Activated CD8-positive, alpha-beta memory T cell treated with anti-CD3 and anti-CD28 coated beads, Interleukin-2, amount 10 ng/mL, durations not matched to agents 7 days and 5 days (primary cell): ENCODE results near the gene CCL25. TPM values are rescaled to one million over a fixed set of nuclear protein-coding genes. Genes with fewer than 3 reads are reported as not detected.
"Not testable (repeated sequence)": the region's sequence is repeated elsewhere in the genome, so short reads cannot be mapped to it uniquely, and the experiment has no call there.

Experiments
- ATAC-seq: fragments of 150-1000 bp; cut with Tn5 transposase; one replicate; pipeline ENCODE4 v1.10.0; 2021; ENCODE audit warnings: moderate library complexity
- CTCF ChIA-PET: fragments of 350-600 bp; sonication (Branson Sonifier 250); formaldehyde crosslinking; loops from one replicate; lab custom pipeline; 2021; ENCODE audit warnings: antibody characterized with exemption; lab: Charles Lee
- DNase-seq: peaks from one replicate; pipeline ENCODE4 v3.0.0-alpha.2; 2020
- H3K27ac Mint-ChIP-seq: one replicate; pipeline ENCODE4 v1.8.0; 2021; ENCODE audit warnings: mild to moderate bottlenecking, mixed read lengths
- H3K27me3 Mint-ChIP-seq: one replicate; pipeline ENCODE4 v1.8.0; 2021; ENCODE audit warnings: mixed read lengths
- H3K36me3 Mint-ChIP-seq: one replicate; pipeline ENCODE4 v1.8.0; 2021; ENCODE audit warnings: mild to moderate bottlenecking, mixed read lengths
- H3K4me1 Mint-ChIP-seq: one replicate; pipeline ENCODE4 v1.8.0; 2021; ENCODE audit warnings: mixed read lengths
- H3K4me3 Mint-ChIP-seq: one replicate; pipeline ENCODE4 v1.8.0; 2021; ENCODE audit warnings: mild to moderate bottlenecking, moderate library complexity, mixed read lengths
- H3K9me3 Mint-ChIP-seq: one replicate; pipeline ENCODE4 v1.8.0; 2022; ENCODE audit warnings: low read depth, mixed read lengths
- total RNA-seq, 2 experiments: library from RNA; stranded (reverse); gene quantifications; one replicate each; pipeline ENCODE4 v1.2.3, GENCODE V29; 2021

Gene CCL25
- total RNA-seq, 2 experiments from 2014 or later = not detected

- ATAC-seq, H3K9me3 Mint-ChIP-seq, H3K4me3 Mint-ChIP-seq, H3K36me3 Mint-ChIP-seq, H3K27ac Mint-ChIP-seq, DNase-seq, CTCF ChIA-PET, H3K4me1 Mint-ChIP-seq: not testable (repeated sequence)
- peaks cover 15% of the 10 kb centered on the region for H3K27me3 Mint-ChIP-seq
Observed at GRCh38 chr19:8033287-8034177, 19.0 kb upstream of the CCL25 start.

- Mint-ChIP-seq H3K36me3 (no peaks in the 10 kb centered on the region), H3K9me3 (no peaks in the 10 kb centered on the region), H3K4me3 (no peak overlapping the region), H3K27ac (no peak overlapping the region), H3K27me3 (peaks cover 17% of the 10 kb centered on the region), H3K4me1 (no peaks in the 10 kb centered on the region)
- ATAC-seq = no peak
- CTCF ChIA-PET = no interaction called here
- no peak for DNase-seq
Observed at GRCh38 chr19:8034178-8034525, 18.4 kb upstream of the CCL25 start.

GRCh38 chr19:8036434-8037099 lies 16.0 kb upstream of the CCL25 start:
- no peaks in the 10 kb centered on the region for H3K9me3 Mint-ChIP-seq

GRCh38 chr19:8038815-8039214 lies 13.7 kb upstream of the CCL25 start:
- no peak for DNase-seq
- no peaks in the 10 kb centered on the region for H3K4me1 Mint-ChIP-seq
- no peaks in the 10 kb centered on the region for H3K9me3 Mint-ChIP-seq

More at GRCh38 chr19:8036434-8037099, 16.0 kb upstream of the CCL25 start:
- H3K36me3 Mint-ChIP-seq = no peaks in the 10 kb centered on the region
- CTCF ChIA-PET = no interaction called here
- no peak for DNase-seq
- H3K4me1 Mint-ChIP-seq = no peaks in the 10 kb centered on the region
- H3K27me3 Mint-ChIP-seq = peaks cover 17% of the 10 kb centered on the region
- no peak for ATAC-seq
- no peak overlapping the region for H3K27ac Mint-ChIP-seq
- H3K4me3 Mint-ChIP-seq = no peak overlapping the region

GRCh38 chr19:8039231-8039630 lies 13.3 kb upstream of the CCL25 start:
- DNase-seq (no peak), ATAC-seq (no peak)
- peaks cover 12% of the 10 kb centered on the region for H3K27me3 Mint-ChIP-seq
- H3K27ac Mint-ChIP-seq = no peak overlapping the region
- no peaks in the 10 kb centered on the region for H3K4me1 Mint-ChIP-seq
- no peak overlapping the region for H3K4me3 Mint-ChIP-seq
- CTCF ChIA-PET = no interaction called here
- no peaks in the 10 kb centered on the region for H3K36me3 Mint-ChIP-seq
- H3K9me3 Mint-ChIP-seq = no peaks in the 10 kb centered on the region

More at GRCh38 chr19:8038815-8039214, 13.7 kb upstream of the CCL25 start:
- no peak for ATAC-seq
- Mint-ChIP-seq H3K27ac (no peak overlapping the region), H3K36me3 (no peaks in the 10 kb centered on the region), H3K4me3 (no peak overlapping the region), H3K27me3 (peaks cover 12% of the 10 kb centered on the region)
- CTCF ChIA-PET = no interaction called here

- DNase-seq = no peak
- H3K4me1 Mint-ChIP-seq = no peaks in the 10 kb centered on the region
- H3K9me3 Mint-ChIP-seq = no peaks in the 10 kb centered on the region
- H3K4me3 Mint-ChIP-seq = no peak overlapping the region
- no peaks in the 10 kb centered on the region for H3K36me3 Mint-ChIP-seq
- ATAC-seq = no peak
- CTCF ChIA-PET = interaction anchor here (0.5 kb wide), 1 partner anchor 10 kb away, joined by 3 read pairs; no protein-coding TSS in a partner anchor
- H3K27ac Mint-ChIP-seq = no peak overlapping the region
- H3K27me3 Mint-ChIP-seq = peaks cover 10% of the 10 kb centered on the region
Observed at GRCh38 chr19:8041531-8041931, 11.0 kb upstream of the CCL25 start.

GRCh38 chr19:8042900-8043299 lies 9.7 kb upstream of the CCL25 start:
- H3K36me3 Mint-ChIP-seq = no peaks in the 10 kb centered on the region
- H3K9me3 Mint-ChIP-seq = no peaks in the 10 kb centered on the region
- ATAC-seq (no peak), DNase-seq (no peak)
- H3K27me3 Mint-ChIP-seq = peaks cover 10% of the 10 kb centered on the region
- H3K4me3 Mint-ChIP-seq = no peak overlapping the region
- H3K4me1 Mint-ChIP-seq = peaks cover 6% of the 10 kb centered on the region
- H3K27ac Mint-ChIP-seq = no peak overlapping the region
- CTCF ChIA-PET = interaction anchor here (0.6 to 1.1 kb wide), 3 partner anchors 41 to 173 kb away, joined by 3 to 4 read pairs (median 3); no protein-coding TSS in a partner anchor

- CTCF ChIA-PET = interaction anchor here (1.1 kb wide), 1 partner anchor 175 kb away, joined by 3 read pairs; no protein-coding TSS in a partner anchor
- Mint-ChIP-seq H3K36me3 (no peaks in the 10 kb centered on the region), H3K4me3 (no peak overlapping the region), H3K27ac (no peak overlapping the region), H3K4me1 (peaks cover 6% of the 10 kb centered on the region), H3K9me3 (no peaks in the 10 kb centered on the region), H3K27me3 (peaks cover 12% of the 10 kb centered on the region)
- DNase-seq (no peak), ATAC-seq (no peak)
Observed at GRCh38 chr19:8044018-8044417, 8.5 kb upstream of the CCL25 start.

- Mint-ChIP-seq H3K4me3 (no peak overlapping the region), H3K36me3 (no peaks in the 10 kb centered on the region), H3K27me3 (peaks cover 19% of the 10 kb centered on the region), H3K27ac (no peak overlapping the region), H3K9me3 (no peaks in the 10 kb centered on the region), H3K4me1 (peaks cover 12% of the 10 kb centered on the region)
- ATAC-seq (no peak), DNase-seq (no peak)
- CTCF ChIA-PET = interaction anchor here (0.5 to 1.3 kb wide), 2 partner anchors 39 to 43 kb away, joined by 3 to 5 read pairs; no protein-coding TSS in a partner anchor
Observed at GRCh38 chr19:8045872-8046568, 6.5 kb upstream of the CCL25 start.

GRCh38 chr19:8046569-8047165 lies 5.9 kb upstream of the CCL25 start:
- CTCF ChIA-PET = interaction anchor here (0.6 to 1.3 kb wide), 6 partner anchors 14 to 1640 kb away, joined by 3 to 5 read pairs (median 4); no protein-coding TSS in a partner anchor
- peaks cover 13% of the 10 kb centered on the region for H3K4me1 Mint-ChIP-seq
- H3K27ac Mint-ChIP-seq = no peak overlapping the region
- H3K4me3 Mint-ChIP-seq = no peak overlapping the region
- peaks cover 19% of the 10 kb centered on the region for H3K27me3 Mint-ChIP-seq
- DNase-seq (no peak), ATAC-seq (no peak)
- no peaks in the 10 kb centered on the region for H3K36me3 Mint-ChIP-seq
- H3K9me3 Mint-ChIP-seq = no peaks in the 10 kb centered on the region

- CTCF ChIA-PET = no interaction called here
- Mint-ChIP-seq H3K36me3 (no peaks in the 10 kb centered on the region), H3K4me1 (peaks cover 19% of the 10 kb centered on the region), H3K4me3 (peak overlapping the region; percentile 30), H3K9me3 (no peaks in the 10 kb centered on the region), H3K27me3 (peaks cover 19% of the 10 kb centered on the region), H3K27ac (no peak overlapping the region)
- ATAC-seq = peak; percentile 90
- DNase-seq = peak; percentile 90
Observed at GRCh38 chr19:8050274-8051096, 2.1 kb upstream of the CCL25 start.

- no peaks in the 10 kb centered on the region for H3K9me3 Mint-ChIP-seq
- CTCF ChIA-PET = interaction anchor here (1.5 kb wide), 1 partner anchor 14 kb away, joined by 4 read pairs; no protein-coding TSS in a partner anchor
- no peaks in the 10 kb centered on the region for H3K36me3 Mint-ChIP-seq
- ATAC-seq = no peak
- DNase-seq = no peak
- peaks cover 6% of the 10 kb centered on the region for H3K27me3 Mint-ChIP-seq
- H3K4me3 Mint-ChIP-seq = no peak overlapping the region
- H3K4me1 Mint-ChIP-seq = peaks cover 13% of the 10 kb centered on the region
- H3K27ac Mint-ChIP-seq = no peak overlapping the region
Observed at GRCh38 chr19:8054169-8054568, 1.6 kb downstream of the CCL25 start.
